Epithelial cell of proximal tubule (primary cell): ENCODE results near the gene CRYL1. TPM values are rescaled to one million over a fixed set of nuclear protein-coding genes. Genes with fewer than 3 reads are reported as not detected.

Experiments
- DNase-seq: peaks from one replicate; pipeline ENCODE4 v3.0.0-alpha.2; 2011; ENCODE audit warnings: low read depth
- H3K4me3 ChIP-seq: 2 replicates; pipeline ENCODE4 v1.5.1; 2011; ENCODE audit warnings: low read depth, mild to moderate bottlenecking, low read length
- total RNA-seq: library from RNA; depleted of rRNA; stranded (reverse); fragments of >200 nt; gene quantifications from 2 replicates; pipeline ENCODE4 v1.2.3, GENCODE V29; 2015
- TF ChIP-seq, protein P1 (sequence below): conservative IDR thresholded peaks from 2 replicates; pipeline ENCODE4 v1.5.1; 2012; ENCODE audit warnings: low read depth, mild to moderate bottlenecking, low read length

Gene CRYL1
- total RNA-seq, 1 donor from 2014 or later, result 41.3 TPM

DNA sequence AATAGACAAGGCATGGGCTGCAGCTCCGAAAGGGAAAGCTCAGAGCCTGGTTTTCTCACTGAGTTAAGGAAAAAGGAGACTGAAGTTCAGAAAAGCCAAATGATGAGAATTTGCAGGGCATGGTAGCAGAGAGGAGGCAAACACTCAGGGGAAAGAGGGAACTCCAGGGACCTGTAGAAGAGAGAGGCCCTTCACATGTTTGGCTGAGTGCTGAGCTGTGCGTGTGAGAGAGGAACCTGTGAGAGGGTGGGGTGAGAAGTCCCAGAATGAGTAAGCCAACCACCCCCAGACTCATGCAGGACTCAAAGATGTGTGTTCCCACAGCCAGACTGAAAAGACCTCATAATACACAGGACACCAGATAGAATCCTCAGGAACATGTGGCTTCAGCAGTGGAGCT lies 2.8 kb upstream of the CRYL1 start:
- DNase-seq, result no peak
- no peak overlapping the region for H3K4me3 ChIP-seq
- TF ChIP-seq, protein P1, sequence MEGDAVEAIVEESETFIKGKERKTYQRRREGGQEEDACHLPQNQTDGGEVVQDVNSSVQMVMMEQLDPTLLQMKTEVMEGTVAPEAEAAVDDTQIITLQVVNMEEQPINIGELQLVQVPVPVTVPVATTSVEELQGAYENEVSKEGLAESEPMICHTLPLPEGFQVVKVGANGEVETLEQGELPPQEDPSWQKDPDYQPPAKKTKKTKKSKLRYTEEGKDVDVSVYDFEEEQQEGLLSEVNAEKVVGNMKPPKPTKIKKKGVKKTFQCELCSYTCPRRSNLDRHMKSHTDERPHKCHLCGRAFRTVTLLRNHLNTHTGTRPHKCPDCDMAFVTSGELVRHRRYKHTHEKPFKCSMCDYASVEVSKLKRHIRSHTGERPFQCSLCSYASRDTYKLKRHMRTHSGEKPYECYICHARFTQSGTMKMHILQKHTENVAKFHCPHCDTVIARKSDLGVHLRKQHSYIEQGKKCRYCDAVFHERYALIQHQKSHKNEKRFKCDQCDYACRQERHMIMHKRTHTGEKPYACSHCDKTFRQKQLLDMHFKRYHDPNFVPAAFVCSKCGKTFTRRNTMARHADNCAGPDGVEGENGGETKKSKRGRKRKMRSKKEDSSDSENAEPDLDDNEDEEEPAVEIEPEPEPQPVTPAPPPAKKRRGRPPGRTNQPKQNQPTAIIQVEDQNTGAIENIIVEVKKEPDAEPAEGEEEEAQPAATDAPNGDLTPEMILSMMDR, result no peak

DNA sequence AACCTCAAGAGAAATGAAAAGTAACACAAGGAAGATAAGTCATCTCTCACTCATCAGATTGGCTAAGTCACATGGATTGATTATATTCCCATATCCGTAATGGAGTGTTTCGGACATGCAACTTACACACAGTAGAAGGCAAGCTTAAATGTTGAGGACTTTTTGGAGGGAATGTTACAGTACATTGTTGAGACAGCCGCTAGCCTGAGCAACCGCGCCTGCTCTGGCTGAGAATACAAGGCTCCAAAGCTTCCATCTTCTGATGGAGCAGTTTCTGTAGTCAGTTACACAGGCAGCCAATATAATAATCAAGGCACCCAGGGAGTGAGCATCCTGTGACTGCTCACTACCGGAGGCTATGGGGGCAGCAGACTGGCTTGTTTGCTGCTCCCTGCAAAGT lies 1.0 kb upstream of the CRYL1 start:
- TF ChIP-seq, protein P1, result no peak
- no peak for DNase-seq
- peak overlapping the region; percentile 93 for H3K4me3 ChIP-seq

DNA sequence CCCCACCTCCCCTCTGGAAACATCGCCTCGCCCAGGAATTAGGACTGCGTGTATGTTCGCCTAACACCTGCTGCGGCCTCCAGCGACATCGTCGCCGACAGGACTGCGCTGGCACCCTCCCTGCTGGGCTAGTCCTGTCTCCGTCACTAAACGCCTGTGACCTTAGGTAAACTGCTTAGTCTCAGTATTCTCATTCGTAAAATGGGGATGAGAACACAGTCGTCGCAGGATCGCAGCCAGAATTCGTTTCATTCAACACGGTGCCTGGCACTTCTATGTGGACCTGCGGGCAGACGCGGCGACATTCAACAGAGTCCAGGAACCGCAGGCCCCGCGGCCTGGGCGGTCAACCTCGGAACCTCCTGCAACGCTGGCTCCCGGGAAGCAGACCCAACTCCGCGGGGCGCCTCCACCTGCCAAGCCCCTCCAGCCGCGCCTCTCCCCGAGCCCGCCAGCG lies 485 bp downstream of the CRYL1 start:
- TF ChIP-seq, protein P1, result no peak
- H3K4me3 ChIP-seq, result peak overlapping the region; percentile 93
- no peak for DNase-seq

DNA sequence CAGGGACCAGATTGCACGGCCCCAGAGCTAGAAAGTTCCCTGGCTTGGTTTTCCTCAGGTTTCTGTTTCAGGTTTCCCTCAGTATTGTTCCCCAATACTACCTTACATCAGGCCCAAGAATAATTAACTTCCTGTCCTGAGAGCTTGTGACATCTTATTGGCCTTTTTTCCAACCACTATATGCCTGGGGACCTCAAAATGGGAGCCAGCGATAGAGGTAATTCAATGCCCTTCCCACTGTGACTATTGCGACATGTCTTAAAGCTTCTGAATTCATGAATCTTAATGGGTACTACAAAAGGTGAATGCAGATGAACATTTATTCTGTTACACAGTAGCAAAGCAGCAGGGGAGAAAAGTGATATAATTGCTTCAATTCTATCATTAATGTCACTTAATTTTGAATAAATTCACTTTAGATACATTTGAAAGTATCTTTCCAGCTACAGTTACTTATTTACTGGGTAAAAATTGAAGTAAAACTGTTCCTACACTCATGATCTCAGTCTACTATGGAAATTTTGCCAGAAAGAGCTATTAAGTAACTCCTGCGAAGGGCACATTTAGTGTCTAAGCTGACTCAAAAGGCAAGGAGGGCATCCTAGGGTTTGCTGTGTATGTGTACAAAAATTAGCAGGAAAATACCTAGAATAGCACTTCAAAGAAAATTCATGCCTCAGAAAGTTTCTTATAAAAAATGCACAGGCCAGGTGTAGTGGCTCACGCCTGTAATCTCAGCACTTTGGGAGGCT lies 4.1 kb downstream of the CRYL1 start:
- no peak for DNase-seq

DNA sequence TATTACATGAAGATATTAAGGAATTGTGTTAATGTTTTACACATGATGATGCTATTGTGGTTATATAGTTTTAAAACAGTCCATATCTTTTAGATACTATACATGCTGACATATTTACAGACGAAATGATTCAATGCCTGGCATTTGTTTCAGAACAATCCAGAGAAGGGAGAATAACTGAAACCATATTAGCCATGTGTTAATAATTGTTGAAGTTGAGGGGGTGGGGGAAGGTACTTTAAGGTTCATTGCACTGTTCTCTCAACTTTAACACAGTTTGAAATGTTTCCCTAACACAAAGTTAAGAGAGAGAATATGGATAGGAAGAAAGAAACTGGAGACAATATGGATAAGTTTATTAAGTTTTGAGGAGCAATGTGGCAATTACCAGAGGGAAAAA lies 5.8 kb downstream of the CRYL1 start:
- DNase-seq, result no peak
- H3K4me3 ChIP-seq, result peak overlapping the region; percentile 31
- TF ChIP-seq, protein P1, result no peak

More for the DNA sequence above, 4.1 kb downstream of the CRYL1 start:
- TF ChIP-seq, protein P1, result no peak
- peak overlapping the region; percentile 31 for H3K4me3 ChIP-seq

DNA sequence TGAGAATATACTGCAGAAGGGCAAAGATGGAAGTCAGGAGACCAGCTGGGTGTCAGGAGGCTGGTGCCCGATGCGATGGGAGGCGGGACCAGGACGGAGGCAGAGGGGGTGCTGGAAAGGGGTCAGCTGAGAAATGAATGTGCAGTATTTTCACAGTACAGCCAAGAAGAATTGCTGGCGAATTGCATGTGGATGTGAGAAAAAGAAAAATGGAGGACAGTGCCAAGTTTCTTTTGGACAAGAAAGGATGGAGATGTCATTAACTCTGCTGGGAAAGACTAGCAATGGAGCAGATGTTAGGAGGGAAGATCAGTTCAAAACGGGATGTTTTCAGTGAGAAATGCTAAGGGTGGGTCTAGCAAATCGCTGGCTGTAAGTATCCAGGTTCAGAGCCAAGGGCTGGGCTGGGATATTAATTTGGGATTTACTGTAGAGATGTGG lies 7.0 kb downstream of the CRYL1 start:
- TF ChIP-seq, protein P1, result no peak
- no peak for DNase-seq

DNA sequence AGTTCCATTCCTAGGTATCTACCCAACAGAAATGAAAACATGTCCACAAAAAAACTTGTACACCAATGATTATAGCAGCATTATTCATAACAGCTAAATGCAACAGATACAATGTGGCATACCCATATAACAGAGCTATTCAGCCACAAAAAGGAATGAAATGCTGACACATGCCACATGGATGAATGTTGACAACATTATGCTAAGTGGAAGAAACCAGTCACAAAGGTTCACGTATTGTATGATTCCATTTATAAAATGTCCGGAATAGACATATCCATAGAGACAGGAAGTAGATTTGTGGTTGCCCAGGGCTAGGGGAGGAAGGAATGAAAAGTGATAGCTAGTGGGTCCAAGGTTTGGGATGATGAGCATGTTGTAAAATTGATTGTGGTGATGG lies 10.8 kb downstream of the CRYL1 start:
- TF ChIP-seq, protein P1, result no peak
- H3K4me3 ChIP-seq, result no peak overlapping the region

More for the DNA sequence above, 7.0 kb downstream of the CRYL1 start:
- no peak overlapping the region for H3K4me3 ChIP-seq

More for the DNA sequence above, 10.8 kb downstream of the CRYL1 start:
- no peak for DNase-seq
